Measurements from ENCODE around the gene FGF22. TPM values are rescaled to one million over a fixed set of nuclear protein-coding genes. Genes with fewer than 3 reads are reported as not detected.

The FGF22 gene
- total and polyA plus RNA-seq, 2 of the 13 experiments (the other 11 are each of a cell fraction or from before 2014, with no cell fraction given), result 0.24 TPM; not detected in 1

DNA sequence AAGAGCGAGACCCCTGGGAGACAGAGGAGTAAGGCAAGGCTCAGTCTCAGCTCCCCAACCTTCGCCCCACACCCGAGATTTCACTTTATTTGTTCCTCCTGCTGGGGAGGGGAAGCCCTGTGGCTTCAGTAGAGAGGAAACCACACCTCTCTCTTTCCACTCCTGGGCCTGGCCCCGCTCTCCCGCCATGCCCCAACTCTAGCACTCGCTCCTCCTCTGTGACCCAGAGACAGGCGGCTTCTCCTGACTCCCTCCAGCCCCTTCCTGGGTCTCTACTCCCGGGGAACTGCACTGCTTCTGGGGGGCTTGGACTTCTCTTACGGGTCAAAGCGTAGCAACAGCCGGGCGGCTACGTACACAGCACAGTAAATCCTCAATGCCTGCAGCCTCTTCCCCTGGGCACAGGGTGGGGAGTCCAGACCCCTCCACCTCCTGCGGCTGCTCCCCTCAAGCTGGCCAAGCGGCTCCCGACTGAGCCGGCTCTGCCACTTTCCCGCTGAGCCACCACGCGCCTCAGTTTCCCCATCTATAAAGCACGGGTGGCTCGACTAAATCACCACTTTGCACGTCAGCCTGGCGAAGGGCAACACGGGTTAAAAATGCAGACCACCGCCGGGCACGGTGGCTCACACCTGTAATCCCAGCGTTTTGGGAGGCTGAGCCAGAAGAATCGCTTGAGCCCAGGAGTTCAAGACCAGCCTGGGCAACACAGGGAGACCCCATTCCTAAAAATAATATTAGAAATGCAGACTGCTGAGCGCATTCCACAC is 21.9 kb downstream of the FGF22 start (continued):
- TF ChIP-seq, protein P1, sequence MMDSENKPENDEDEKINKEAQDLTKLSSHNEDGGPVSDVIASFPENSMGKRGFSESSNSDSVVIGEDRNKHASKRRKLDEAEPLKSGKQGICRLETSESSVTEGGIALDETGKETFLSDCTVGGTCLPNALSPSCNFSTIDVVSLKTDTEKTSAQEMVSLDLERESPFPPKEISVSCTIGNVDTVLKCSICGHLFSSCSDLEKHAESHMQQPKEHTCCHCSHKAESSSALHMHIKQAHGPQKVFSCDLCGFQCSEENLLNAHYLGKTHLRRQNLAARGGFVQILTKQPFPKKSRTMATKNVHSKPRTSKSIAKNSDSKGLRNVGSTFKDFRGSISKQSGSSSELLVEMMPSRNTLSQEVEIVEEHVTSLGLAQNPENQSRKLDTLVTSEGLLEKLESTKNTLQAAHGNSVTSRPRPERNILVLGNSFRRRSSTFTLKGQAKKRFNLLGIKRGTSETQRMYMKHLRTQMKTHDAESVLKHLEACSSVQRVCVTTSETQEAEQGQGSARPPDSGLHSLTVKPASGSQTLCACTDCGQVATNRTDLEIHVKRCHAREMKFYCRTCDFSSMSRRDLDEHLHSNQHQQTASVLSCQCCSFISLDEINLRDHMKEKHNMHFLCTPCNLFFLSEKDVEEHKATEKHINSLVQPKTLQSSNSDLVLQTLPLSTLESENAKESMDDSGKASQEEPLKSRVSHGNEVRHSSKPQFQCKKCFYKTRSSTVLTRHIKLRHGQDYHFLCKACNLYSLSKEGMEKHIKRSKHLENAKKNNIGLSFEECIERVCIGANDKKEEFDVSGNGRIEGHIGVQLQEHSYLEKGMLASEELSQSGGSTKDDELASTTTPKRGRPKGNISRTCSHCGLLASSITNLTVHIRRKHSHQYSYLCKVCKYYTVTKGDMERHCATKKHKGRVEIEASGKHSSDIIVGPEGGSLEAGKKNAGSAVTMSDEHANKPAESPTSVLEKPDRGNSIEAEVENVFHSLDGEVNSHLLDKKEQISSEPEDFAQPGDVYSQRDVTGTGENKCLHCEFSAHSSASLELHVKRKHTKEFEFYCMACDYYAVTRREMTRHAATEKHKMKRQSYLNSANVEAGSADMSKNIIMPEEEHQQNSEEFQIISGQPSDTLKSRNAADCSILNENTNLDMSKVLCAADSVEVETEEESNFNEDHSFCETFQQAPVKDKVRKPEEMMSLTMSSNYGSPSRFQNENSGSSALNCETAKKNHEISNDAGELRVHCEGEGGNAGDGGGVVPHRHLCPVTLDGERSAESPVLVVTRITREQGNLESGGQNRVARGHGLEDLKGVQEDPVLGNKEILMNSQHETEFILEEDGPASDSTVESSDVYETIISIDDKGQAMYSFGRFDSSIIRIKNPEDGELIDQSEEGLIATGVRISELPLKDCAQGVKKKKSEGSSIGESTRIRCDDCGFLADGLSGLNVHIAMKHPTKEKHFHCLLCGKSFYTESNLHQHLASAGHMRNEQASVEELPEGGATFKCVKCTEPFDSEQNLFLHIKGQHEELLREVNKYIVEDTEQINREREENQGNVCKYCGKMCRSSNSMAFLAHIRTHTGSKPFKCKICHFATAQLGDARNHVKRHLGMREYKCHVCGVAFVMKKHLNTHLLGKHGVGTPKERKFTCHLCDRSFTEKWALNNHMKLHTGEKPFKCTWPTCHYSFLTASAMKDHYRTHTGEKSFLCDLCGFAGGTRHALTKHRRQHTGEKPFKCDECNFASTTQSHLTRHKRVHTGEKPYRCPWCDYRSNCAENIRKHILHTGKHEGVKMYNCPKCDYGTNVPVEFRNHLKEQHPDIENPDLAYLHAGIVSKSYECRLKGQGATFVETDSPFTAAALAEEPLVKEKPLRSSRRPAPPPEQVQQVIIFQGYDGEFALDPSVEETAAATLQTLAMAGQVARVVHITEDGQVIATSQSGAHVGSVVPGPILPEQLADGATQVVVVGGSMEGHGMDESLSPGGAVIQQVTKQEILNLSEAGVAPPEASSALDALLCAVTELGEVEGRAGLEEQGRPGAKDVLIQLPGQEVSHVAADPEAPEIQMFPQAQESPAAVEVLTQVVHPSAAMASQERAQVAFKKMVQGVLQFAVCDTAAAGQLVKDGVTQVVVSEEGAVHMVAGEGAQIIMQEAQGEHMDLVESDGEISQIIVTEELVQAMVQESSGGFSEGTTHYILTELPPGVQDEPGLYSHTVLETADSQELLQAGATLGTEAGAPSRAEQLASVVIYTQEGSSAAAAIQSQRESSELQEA (CRISPR knock-in tag; IDR thresholded peaks at IDR 0.05; ENCODE audit: not compliant biosample characterization), result no peak
- TF ChIP-seq ATF7 (IDR thresholded peaks at IDR 0.05) (no peak), ATF7 (CRISPR knock-in tag; IDR thresholded peaks at IDR 0.05) (no peak), THYN1 (CRISPR knock-in tag; IDR thresholded peaks at IDR 0.05; ENCODE audit: borderline replicate concordance, low read depth) (no peak), ZNF709 (CRISPR knock-in tag; IDR thresholded peaks at IDR 0.05) (no peak)
- TF ChIP-seq, protein P2, sequence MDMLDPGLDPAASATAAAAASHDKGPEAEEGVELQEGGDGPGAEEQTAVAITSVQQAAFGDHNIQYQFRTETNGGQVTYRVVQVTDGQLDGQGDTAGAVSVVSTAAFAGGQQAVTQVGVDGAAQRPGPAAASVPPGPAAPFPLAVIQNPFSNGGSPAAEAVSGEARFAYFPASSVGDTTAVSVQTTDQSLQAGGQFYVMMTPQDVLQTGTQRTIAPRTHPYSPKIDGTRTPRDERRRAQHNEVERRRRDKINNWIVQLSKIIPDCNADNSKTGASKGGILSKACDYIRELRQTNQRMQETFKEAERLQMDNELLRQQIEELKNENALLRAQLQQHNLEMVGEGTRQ (IDR thresholded peaks at IDR 0.05; ENCODE audit: low read depth, low read length), result no peak
- TF ChIP-seq, protein P2 (CRISPR knock-in tag; IDR thresholded peaks at IDR 0.05; ENCODE audit: borderline replicate concordance), result no peak
- TF ChIP-seq, protein P3, sequence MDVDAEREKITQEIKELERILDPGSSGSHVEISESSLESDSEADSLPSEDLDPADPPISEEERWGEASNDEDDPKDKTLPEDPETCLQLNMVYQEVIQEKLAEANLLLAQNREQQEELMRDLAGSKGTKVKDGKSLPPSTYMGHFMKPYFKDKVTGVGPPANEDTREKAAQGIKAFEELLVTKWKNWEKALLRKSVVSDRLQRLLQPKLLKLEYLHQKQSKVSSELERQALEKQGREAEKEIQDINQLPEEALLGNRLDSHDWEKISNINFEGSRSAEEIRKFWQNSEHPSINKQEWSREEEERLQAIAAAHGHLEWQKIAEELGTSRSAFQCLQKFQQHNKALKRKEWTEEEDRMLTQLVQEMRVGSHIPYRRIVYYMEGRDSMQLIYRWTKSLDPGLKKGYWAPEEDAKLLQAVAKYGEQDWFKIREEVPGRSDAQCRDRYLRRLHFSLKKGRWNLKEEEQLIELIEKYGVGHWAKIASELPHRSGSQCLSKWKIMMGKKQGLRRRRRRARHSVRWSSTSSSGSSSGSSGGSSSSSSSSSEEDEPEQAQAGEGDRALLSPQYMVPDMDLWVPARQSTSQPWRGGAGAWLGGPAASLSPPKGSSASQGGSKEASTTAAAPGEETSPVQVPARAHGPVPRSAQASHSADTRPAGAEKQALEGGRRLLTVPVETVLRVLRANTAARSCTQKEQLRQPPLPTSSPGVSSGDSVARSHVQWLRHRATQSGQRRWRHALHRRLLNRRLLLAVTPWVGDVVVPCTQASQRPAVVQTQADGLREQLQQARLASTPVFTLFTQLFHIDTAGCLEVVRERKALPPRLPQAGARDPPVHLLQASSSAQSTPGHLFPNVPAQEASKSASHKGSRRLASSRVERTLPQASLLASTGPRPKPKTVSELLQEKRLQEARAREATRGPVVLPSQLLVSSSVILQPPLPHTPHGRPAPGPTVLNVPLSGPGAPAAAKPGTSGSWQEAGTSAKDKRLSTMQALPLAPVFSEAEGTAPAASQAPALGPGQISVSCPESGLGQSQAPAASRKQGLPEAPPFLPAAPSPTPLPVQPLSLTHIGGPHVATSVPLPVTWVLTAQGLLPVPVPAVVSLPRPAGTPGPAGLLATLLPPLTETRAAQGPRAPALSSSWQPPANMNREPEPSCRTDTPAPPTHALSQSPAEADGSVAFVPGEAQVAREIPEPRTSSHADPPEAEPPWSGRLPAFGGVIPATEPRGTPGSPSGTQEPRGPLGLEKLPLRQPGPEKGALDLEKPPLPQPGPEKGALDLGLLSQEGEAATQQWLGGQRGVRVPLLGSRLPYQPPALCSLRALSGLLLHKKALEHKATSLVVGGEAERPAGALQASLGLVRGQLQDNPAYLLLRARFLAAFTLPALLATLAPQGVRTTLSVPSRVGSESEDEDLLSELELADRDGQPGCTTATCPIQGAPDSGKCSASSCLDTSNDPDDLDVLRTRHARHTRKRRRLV (CRISPR knock-in tag; IDR thresholded peaks at IDR 0.05), result 0 out of 2 replicates have a peak, but pooled peaks have one; percentile 15
